HEK293 (cell line): Measurements from ENCODE around the gene APOL3.
A peak's percentile ranks its signal among the peaks of the same experiment; 100 is the strongest.
"Not testable (repeated sequence)": the region's sequence is repeated elsewhere in the genome, so short reads cannot be mapped to it uniquely, and the experiment has no call there.

Experiments
- CTCF ChIA-PET: fragments of 350-600 bp; formaldehyde crosslinking; extraction: SDS; loops from one replicate; lab custom pipeline; 2021; ENCODE audit warnings: antibody characterized with exemption; lab: Yijun Ruan, JAX
- POLR2A ChIA-PET: fragments of 300-600 bp; formaldehyde crosslinking; extraction: SDS; loops from one replicate; lab custom pipeline; 2020; ENCODE audit warnings: antibody characterized with exemption, inconsistent platforms; lab: Yijun Ruan, JAX
- H3K27ac ChIP-seq: fragments of 200-500 bp; sonication (Bioruptor generic); 2 replicates; pipeline ENCODE4 v1.5.1; 2014; ENCODE audit warnings: low read depth, low read length, control low read depth, inconsistent platforms; ENCODE audit errors: extremely low read depth
- H3K36me3 ChIP-seq, 2 experiments: fragments of 200-500 bp in 1 of 2; sonication (Bioruptor generic) in 1 of 2; 1 replicate in 1 of 2; 2 replicates in 1 of 2; pipeline ENCODE4 v1.5.1; 2014 to 2017; ENCODE audit warnings: inconsistent platforms in 2 of 2, low read length in 2 of 2; ENCODE audit not compliant: control insufficient read depth in 2 of 2, insufficient read depth in 1 of 2
- H3K4me1 ChIP-seq: fragments of 200-500 bp; sonication (Bioruptor generic); 2 replicates; pipeline ENCODE4 v1.5.1; 2014; ENCODE audit warnings: mild to moderate bottlenecking, low read length, inconsistent platforms; ENCODE audit not compliant: control insufficient read depth, insufficient read depth
- H3K4me3 ChIP-seq: 2 replicates; pipeline ENCODE4 v1.5.1; 2011; ENCODE audit warnings: low read depth, mild to moderate bottlenecking, control low read depth, low read length, moderate library complexity
- H3K9me3 ChIP-seq: fragments of 200-500 bp; sonication (Bioruptor generic); 2 replicates; pipeline ENCODE4 v1.5.1; 2014; ENCODE audit warnings: low read depth, low read length, inconsistent platforms; ENCODE audit not compliant: control insufficient read depth, insufficient read depth
- ATF2 ChIP-seq: fragments of 450-650 bp; formaldehyde crosslinking; IDR thresholded peaks from 2 replicates; pipeline ENCODE4 v1.5.1; 2016; ENCODE audit warnings: missing biosample characterization, missing genetic modification characterization, low read depth
- ZIC2 ChIP-seq: fragments of 450-650 bp; formaldehyde crosslinking; IDR thresholded peaks from 2 replicates; pipeline ENCODE4 v1.5.1; 2016; ENCODE audit warnings: missing biosample characterization, missing genetic modification characterization
- ZNF544 ChIP-seq: fragments of 450-650 bp; formaldehyde crosslinking; IDR thresholded peaks from 2 replicates; pipeline ENCODE4 v1.5.0; 2017; ENCODE audit warnings: missing biosample characterization, missing genetic modification characterization
- ZNF768 ChIP-seq: fragments of 450-650 bp; formaldehyde crosslinking; IDR thresholded peaks from 2 replicates; pipeline ENCODE4 v1.5.1; 2018; ENCODE audit warnings: missing biosample characterization, mild to moderate bottlenecking, missing genetic modification characterization
- ZSCAN30 ChIP-seq: fragments of 450-650 bp; IDR thresholded peaks from 2 replicates; pipeline ENCODE4 v1.5.1; 2018; ENCODE audit warnings: missing biosample characterization, mild to moderate bottlenecking, missing genetic modification characterization, moderate library complexity
- ZXDB ChIP-seq: fragments of 450-650 bp; formaldehyde crosslinking; IDR thresholded peaks from 2 replicates; pipeline ENCODE4 v1.5.1; 2016; ENCODE audit warnings: missing biosample characterization, missing genetic modification characterization
- TF ChIP-seq, protein P1 (sequence below): fragments of 450-650 bp; formaldehyde crosslinking; IDR thresholded peaks from 2 replicates; pipeline ENCODE4 v1.5.1; 2017; ENCODE audit warnings: missing biosample characterization, missing genetic modification characterization
- TF ChIP-seq, protein P2 (sequence below): fragments of 450-650 bp; formaldehyde crosslinking; IDR thresholded peaks from 2 replicates; pipeline ENCODE4 v1.5.1; 2017; ENCODE audit warnings: missing biosample characterization, missing genetic modification characterization

Gene APOL3

GRCh38 chr22:36162127-36163034, 1.8 kb upstream of the APOL3 start:
- TF ChIP-seq ZIC2 (tag by site-specific recombination) (no peak), ATF2 (tag by site-specific recombination) (peak; percentile 49; the same call in 1 of the 2 replicates)
- Histone ChIP-seq H3K36me3 (no peaks in the 10 kb centered on the region), H3K4me1 (no peaks in the 10 kb centered on the region), H3K4me3 (no peak overlapping the region), H3K27ac (no peak overlapping the region), H3K9me3 (no peaks in the 10 kb centered on the region)
- ChIA-PET CTCF (interaction anchor here (0.6 to 3.9 kb wide), 10 partner anchors 12 to 324 kb away, joined by 3 to 21 read pairs (median 5); partner anchors contain the start of gene APOL2), POLR2A (no interaction called here)

- H3K9me3 ChIP-seq, H3K4me3 ChIP-seq, H3K36me3 ChIP-seq, H3K27ac ChIP-seq, H3K4me1 ChIP-seq, POLR2A ChIA-PET: not testable (repeated sequence)
- 0 out of 2 replicates have a peak, but pooled peaks have one; percentile 36 for TF ChIP-seq ZNF544 (tag by site-specific recombination)
- CTCF ChIA-PET: interaction anchor here (1.6 to 3.9 kb wide), 2 partner anchors 19 to 33 kb away, joined by 5 to 21 read pairs; no protein-coding TSS in a partner anchor
Observed at GRCh38 chr22:36161793-36162126, 1.2 kb upstream of the APOL3 start.

- no peaks in the 10 kb centered on the region for H3K4me1 ChIP-seq
- H3K4me3 ChIP-seq: no peak overlapping the region
- TF ChIP-seq ZXDB (tag by site-specific recombination) (no peak), ZSCAN30 (tag by site-specific recombination) (no peak)
- TF ChIP-seq, protein P1, sequence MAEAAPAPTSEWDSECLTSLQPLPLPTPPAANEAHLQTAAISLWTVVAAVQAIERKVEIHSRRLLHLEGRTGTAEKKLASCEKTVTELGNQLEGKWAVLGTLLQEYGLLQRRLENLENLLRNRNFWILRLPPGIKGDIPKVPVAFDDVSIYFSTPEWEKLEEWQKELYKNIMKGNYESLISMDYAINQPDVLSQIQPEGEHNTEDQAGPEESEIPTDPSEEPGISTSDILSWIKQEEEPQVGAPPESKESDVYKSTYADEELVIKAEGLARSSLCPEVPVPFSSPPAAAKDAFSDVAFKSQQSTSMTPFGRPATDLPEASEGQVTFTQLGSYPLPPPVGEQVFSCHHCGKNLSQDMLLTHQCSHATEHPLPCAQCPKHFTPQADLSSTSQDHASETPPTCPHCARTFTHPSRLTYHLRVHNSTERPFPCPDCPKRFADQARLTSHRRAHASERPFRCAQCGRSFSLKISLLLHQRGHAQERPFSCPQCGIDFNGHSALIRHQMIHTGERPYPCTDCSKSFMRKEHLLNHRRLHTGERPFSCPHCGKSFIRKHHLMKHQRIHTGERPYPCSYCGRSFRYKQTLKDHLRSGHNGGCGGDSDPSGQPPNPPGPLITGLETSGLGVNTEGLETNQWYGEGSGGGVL (tag by site-specific recombination): peak; percentile 31; the same call in 1 of the 2 replicates
- TF ChIP-seq, protein P2, sequence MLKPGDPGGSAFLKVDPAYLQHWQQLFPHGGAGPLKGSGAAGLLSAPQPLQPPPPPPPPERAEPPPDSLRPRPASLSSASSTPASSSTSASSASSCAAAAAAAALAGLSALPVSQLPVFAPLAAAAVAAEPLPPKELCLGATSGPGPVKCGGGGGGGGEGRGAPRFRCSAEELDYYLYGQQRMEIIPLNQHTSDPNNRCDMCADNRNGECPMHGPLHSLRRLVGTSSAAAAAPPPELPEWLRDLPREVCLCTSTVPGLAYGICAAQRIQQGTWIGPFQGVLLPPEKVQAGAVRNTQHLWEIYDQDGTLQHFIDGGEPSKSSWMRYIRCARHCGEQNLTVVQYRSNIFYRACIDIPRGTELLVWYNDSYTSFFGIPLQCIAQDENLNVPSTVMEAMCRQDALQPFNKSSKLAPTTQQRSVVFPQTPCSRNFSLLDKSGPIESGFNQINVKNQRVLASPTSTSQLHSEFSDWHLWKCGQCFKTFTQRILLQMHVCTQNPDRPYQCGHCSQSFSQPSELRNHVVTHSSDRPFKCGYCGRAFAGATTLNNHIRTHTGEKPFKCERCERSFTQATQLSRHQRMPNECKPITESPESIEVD (tag by site-specific recombination): no peak
- H3K36me3 ChIP-seq: no peaks in the 10 kb centered on the region
- H3K27ac ChIP-seq: no peak overlapping the region
- POLR2A ChIA-PET: no interaction called here
- no peaks in the 10 kb centered on the region for H3K9me3 ChIP-seq
- CTCF ChIA-PET: interaction anchor here (0.6 to 1.3 kb wide), 3 partner anchors 58 to 330 kb away, joined by 3 to 6 read pairs (median 3); no protein-coding TSS in a partner anchor
Observed at GRCh38 chr22:36156515-36157419, 3.8 kb downstream of the APOL3 start.

GRCh38 chr22:36156119-36156514, 4.4 kb downstream of the APOL3 start:
- no peak for TF ChIP-seq ZNF768 (tag by site-specific recombination)
- TF ChIP-seq, all 188 proteins: peak for 0
- CTCF ChIA-PET: interaction anchor here (0.6 to 1.3 kb wide), 4 partner anchors 22 to 330 kb away, joined by 3 to 12 read pairs (median 5); no protein-coding TSS in a partner anchor

More at GRCh38 chr22:36156119-36156514, 4.4 kb downstream of the APOL3 start:
- POLR2A ChIA-PET: no interaction called here
- H3K36me3 ChIP-seq: no peaks in the 10 kb centered on the region
- no peaks in the 10 kb centered on the region for H3K4me1 ChIP-seq
- H3K27ac ChIP-seq: no peak overlapping the region
- H3K9me3 ChIP-seq: no peaks in the 10 kb centered on the region
- no peak overlapping the region for H3K4me3 ChIP-seq
